Left ventricle myocardium superior (tissue), 1 donor: ENCODE measurements around the gene C2. TPM values are rescaled to one million over a fixed set of nuclear protein-coding genes. Genes with fewer than 3 reads are reported as not detected.

ENCODE experiments used
- microRNA-seq: library from miRNA; unstranded; fragments of <30 nt; microRNA quantifications from one replicate; pipeline ENCODE4 v1.2.0, GENCODE V29; 2020; ENCODE audit warnings: borderline number of aligned reads
- total RNA-seq: library from RNA; stranded (reverse); fragmentation: NEBNext Ultra II Directional; extraction: Animal tissue kit (Norgen Biotek cat#: 25700); gene quantifications from one replicate; pipeline ENCODE4 v1.2.1, GENCODE V29; 2021
- donor health status: DM: no; HTN: yes; CAD: no; lungs with severe emphysema.

Gene C2
- total RNA-seq, 1 donor from 2014 or later: 5.8 TPM

Small RNAs within 50 kb of the gene (microRNA-seq; reads per million reads assigned to microRNA genes)
- gene MIR1236: not detected

Other genes with a start within 250 kb of the C2 start
- 1.8 TPM for gene LY6G5C, start 246.7 kb upstream of the C2 start, total RNA-seq
- gene ABHD16A, start 224.4 kb upstream of the C2 start, total RNA-seq: 29.0 TPM
- not detected for gene LY6G6F, start 220.9 kb upstream of the C2 start, total RNA-seq
- not detected for gene LY6G6D, start 212.4 kb upstream of the C2 start, total RNA-seq
- not detected for gene LY6G6C, start 206.0 kb upstream of the C2 start, total RNA-seq
- 0.52 TPM for gene MPIG6B, start 204.3 kb upstream of the C2 start, total RNA-seq
- 27.6 TPM for gene DDAH2, start 198.4 kb upstream of the C2 start, total RNA-seq
- 77.4 TPM for gene CLIC1, start 191.2 kb upstream of the C2 start, total RNA-seq
- gene MSH5, start 187.7 kb upstream of the C2 start, total RNA-seq: 1.3 TPM
- gene SAPCD1, start 165.1 kb upstream of the C2 start, total RNA-seq: 0.47 TPM
- 12.8 TPM for gene VWA7, start 150.4 kb upstream of the C2 start, total RNA-seq
- gene VARS1, start 132.0 kb upstream of the C2 start, total RNA-seq: 22.5 TPM
- 20.1 TPM for gene LSM2, start 120.8 kb upstream of the C2 start, total RNA-seq
- 2.0 TPM for gene HSPA1L, start 112.4 kb upstream of the C2 start, total RNA-seq
- 341 TPM for gene HSPA1A, start 112.2 kb upstream of the C2 start, total RNA-seq
- gene HSPA1B, start 100.0 kb upstream of the C2 start, total RNA-seq: 233 TPM
- 24.9 TPM for gene NEU1, start 64.9 kb upstream of the C2 start, total RNA-seq
- not detected for gene SLC44A4, start 48.7 kb upstream of the C2 start, total RNA-seq
- 17.1 TPM for gene EHMT2, start 30.0 kb upstream of the C2 start, total RNA-seq
- 3.3 TPM for gene ZBTB12, start 25.6 kb upstream of the C2 start, total RNA-seq
- gene CFB, start 18.4 kb downstream of the C2 start, total RNA-seq: 39.6 TPM
- gene NELFE, start 31.3 kb downstream of the C2 start, total RNA-seq: 42.0 TPM
- gene SKIC2, start 31.5 kb downstream of the C2 start, total RNA-seq: 31.5 TPM
- gene DXO, start 44.4 kb downstream of the C2 start, total RNA-seq: 11.5 TPM
- gene C4A, start 54.3 kb downstream of the C2 start, total RNA-seq: 96.3 TPM
- 84.0 TPM for gene C4B, start 87.1 kb downstream of the C2 start, total RNA-seq
- 0.52 TPM for gene CYP21A2, start 110.7 kb downstream of the C2 start, total RNA-seq
- gene TNXB, start 181.6 kb downstream of the C2 start, total RNA-seq: 64.1 TPM
- gene ATF6B, start 200.5 kb downstream of the C2 start, total RNA-seq: 26.8 TPM
- 2.6 TPM for gene FKBPL, start 202.6 kb downstream of the C2 start, total RNA-seq
- gene PRRT1, start 224.2 kb downstream of the C2 start, total RNA-seq: 0.27 TPM
- gene PPT2, start 226.4 kb downstream of the C2 start, total RNA-seq: 22.6 TPM
- 7.7 TPM for gene EGFL8, start 236.9 kb downstream of the C2 start, total RNA-seq
- gene AGPAT1, start 248.4 kb downstream of the C2 start, total RNA-seq: 49.7 TPM